ENCODE measurements around the gene DENND5B. TPM values are rescaled to one million over a fixed set of nuclear protein-coding genes. Genes with fewer than 3 reads are reported as not detected.

DENND5B gene
- total and polyA plus RNA-seq, 4 donors = 4.5 to 23.1 (median 9.3) TPM

- TF ChIP-seq ATF3 (IDR thresholded peaks at IDR 0.05) (no peak), MAX (IDR thresholded peaks at IDR 0.05) (no peak), FOXA2 (IDR thresholded peaks at IDR 0.05) (no peak), FOXA1 (IDR thresholded peaks at IDR 0.05) (no peak), JUND (IDR thresholded peaks at IDR 0.05) (no peak), ZBTB33 (IDR thresholded peaks at IDR 0.05) (no peak), TAF1 (conservative IDR thresholded peaks at IDR 0.05) (no peak), CTCF (IDR thresholded peaks at IDR 0.05; ENCODE audit: low read depth, low read length, missing input control) (no peak), HNF4G (IDR thresholded peaks at IDR 0.05) (no peak), EGR1 (IDR thresholded peaks at IDR 0.05; ENCODE audit: low read depth in 2 of 2) (no peak), REST (IDR thresholded peaks at IDR 0.05) (no peak), RAD21 (IDR thresholded peaks at IDR 0.05) (no peak), YY1 (IDR thresholded peaks at IDR 0.05) (no peak), HNF4A (conservative IDR thresholded peaks at IDR 0.05) (no peak), SP1 (IDR thresholded peaks at IDR 0.05) (no peak), NR2F2 (IDR thresholded peaks at IDR 0.05) (no peak)
- Histone ChIP-seq H3K9me3 (ENCODE audit: control insufficient read depth in 4 of 4, low read length in 3 of 4) (no peaks in the 10 kb centered on the region), H3K4me1 (ENCODE audit: control insufficient read depth in 4 of 4, insufficient read depth in 4 of 4, low read length in 3 of 4) (no peaks in the 10 kb centered on the region), H3K9ac (ENCODE audit: low read depth in 1 of 2, low read length in 2 of 2) (no peak overlapping the region), H3K4me3 (ENCODE audit: low read depth in 1 of 3, low read length in 3 of 3) (no peak overlapping the region), H3K27me3 (ENCODE audit: control insufficient read depth in 4 of 4, insufficient read depth in 4 of 4, low read length in 3 of 4) (no peaks in the 10 kb centered on the region), H3K27ac (ENCODE audit: low read depth in 1 of 2, low read length in 2 of 2) (no peak overlapping the region), H3K36me3 (ENCODE audit: control insufficient read depth in 4 of 4, insufficient read depth in 3 of 4, low read depth in 1 of 4, low read length in 3 of 4) (peaks cover 0 to 11% (median 7%) of the 10 kb centered on the region in 4 donors)
- DNase-seq (ENCODE audit: low spot score) = no peak
- 84% methylated on average over 2 of the region's 2 CpGs for WGBS
Measured at GRCh38 chr12:31444736-31445135, 146.2 kb downstream of the DENND5B start.

GRCh38 chr12:31440586-31440985 lies 150.3 kb downstream of the DENND5B start:
- no peaks in the 10 kb centered on the region for H3K4me1 ChIP-seq (ENCODE audit: control insufficient read depth in 4 of 4, insufficient read depth in 4 of 4, low read length in 3 of 4)
- H3K36me3 ChIP-seq (ENCODE audit: control insufficient read depth in 4 of 4, insufficient read depth in 3 of 4, low read depth in 1 of 4, low read length in 3 of 4) = peaks cover 0 to 6% (median 3%) of the 10 kb centered on the region in 4 donors
- no peak for TF ChIP-seq EGR1 (IDR thresholded peaks at IDR 0.05; ENCODE audit: low read depth in 2 of 2)
- TF ChIP-seq GABPA (IDR thresholded peaks at IDR 0.05 in 1 of 2, conservative IDR thresholded peaks at IDR 0.05 in 1 of 2) = no peak
- no peak for TF ChIP-seq ATF3 (IDR thresholded peaks at IDR 0.05)
- TF ChIP-seq REST (IDR thresholded peaks at IDR 0.05) = no peak
- TF ChIP-seq HNF4A (conservative IDR thresholded peaks at IDR 0.05) = no peak
- TF ChIP-seq TAF1 (conservative IDR thresholded peaks at IDR 0.05) = no peak
- no peak for TF ChIP-seq NR2F2 (IDR thresholded peaks at IDR 0.05)
- no peak for TF ChIP-seq YY1 (IDR thresholded peaks at IDR 0.05)
- TF ChIP-seq FOXA2 (IDR thresholded peaks at IDR 0.05) = no peak
- no peak for TF ChIP-seq RXRA (IDR thresholded peaks at IDR 0.05)
- TF ChIP-seq FOXA1 (IDR thresholded peaks at IDR 0.05) = no peak
- no peak for DNase-seq (ENCODE audit: low spot score)
- 96% methylated on average over 4 of the region's 4 CpGs for WGBS
- H3K27me3 ChIP-seq (ENCODE audit: control insufficient read depth in 4 of 4, insufficient read depth in 4 of 4, low read length in 3 of 4) = no peaks in the 10 kb centered on the region
- H3K9ac ChIP-seq (ENCODE audit: low read depth in 1 of 2, low read length in 2 of 2) = no peak overlapping the region
- H3K9me3 ChIP-seq (ENCODE audit: control insufficient read depth in 4 of 4, low read length in 3 of 4) = no peaks in the 10 kb centered on the region
- H3K4me3 ChIP-seq (ENCODE audit: low read depth in 1 of 3, low read length in 3 of 3) = no peak overlapping the region
- no peak overlapping the region for H3K27ac ChIP-seq (ENCODE audit: low read depth in 1 of 2, low read length in 2 of 2)

All from liver (tissue), 9 donors.